ENCODE results near the gene E2F8.

DNA sequence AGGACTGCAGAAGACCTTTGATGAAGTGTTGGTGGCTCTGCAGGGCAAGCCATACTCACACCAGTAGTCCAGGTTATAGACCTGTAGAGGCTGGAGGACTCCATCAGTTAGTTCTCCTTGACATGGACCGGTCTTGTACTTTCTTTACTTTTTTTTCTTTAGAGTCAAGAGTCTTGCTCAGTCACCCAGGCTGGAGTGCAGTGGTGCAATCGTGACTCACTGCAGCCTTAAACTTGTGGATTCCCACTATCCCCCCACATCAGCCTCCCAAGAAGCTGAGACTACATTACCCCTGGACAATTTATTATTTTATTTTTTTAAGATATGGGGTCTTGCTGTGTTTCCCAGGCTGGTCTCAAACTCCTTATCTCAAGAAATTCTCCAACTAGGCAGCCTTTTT, 49.6 kb upstream of the E2F8 start:
- TF ChIP-seq FOXM1 (IDR thresholded peaks at IDR 0.05; ENCODE audit: low read depth, low read length) (no peak), POLR2A (IDR thresholded peaks at IDR 0.05; ENCODE audit: low read depth, low read length) (no peak), CREB1 (IDR thresholded peaks at IDR 0.05; ENCODE audit: low read depth) (no peak), YY1 (IDR thresholded peaks at IDR 0.05; ENCODE audit: low read depth, low read length) (no peak), CEBPB (IDR thresholded peaks at IDR 0.05; ENCODE audit: borderline replicate concordance in 1 of 2, low read depth in 2 of 2, low read length in 2 of 2) (no peak), ZNF274 (IDR thresholded peaks at IDR 0.05; ENCODE audit: insufficient read depth, insufficient read length) (no peak), CBX5 (IDR thresholded peaks at IDR 0.05; ENCODE audit: low read depth) (no peak), RCOR1 (conservative IDR thresholded peaks at IDR 0.05; ENCODE audit: low read depth, low read length) (no peak), ZSCAN29 (IDR thresholded peaks at IDR 0.05) (no peak)
- TF ChIP-seq, protein P1, sequence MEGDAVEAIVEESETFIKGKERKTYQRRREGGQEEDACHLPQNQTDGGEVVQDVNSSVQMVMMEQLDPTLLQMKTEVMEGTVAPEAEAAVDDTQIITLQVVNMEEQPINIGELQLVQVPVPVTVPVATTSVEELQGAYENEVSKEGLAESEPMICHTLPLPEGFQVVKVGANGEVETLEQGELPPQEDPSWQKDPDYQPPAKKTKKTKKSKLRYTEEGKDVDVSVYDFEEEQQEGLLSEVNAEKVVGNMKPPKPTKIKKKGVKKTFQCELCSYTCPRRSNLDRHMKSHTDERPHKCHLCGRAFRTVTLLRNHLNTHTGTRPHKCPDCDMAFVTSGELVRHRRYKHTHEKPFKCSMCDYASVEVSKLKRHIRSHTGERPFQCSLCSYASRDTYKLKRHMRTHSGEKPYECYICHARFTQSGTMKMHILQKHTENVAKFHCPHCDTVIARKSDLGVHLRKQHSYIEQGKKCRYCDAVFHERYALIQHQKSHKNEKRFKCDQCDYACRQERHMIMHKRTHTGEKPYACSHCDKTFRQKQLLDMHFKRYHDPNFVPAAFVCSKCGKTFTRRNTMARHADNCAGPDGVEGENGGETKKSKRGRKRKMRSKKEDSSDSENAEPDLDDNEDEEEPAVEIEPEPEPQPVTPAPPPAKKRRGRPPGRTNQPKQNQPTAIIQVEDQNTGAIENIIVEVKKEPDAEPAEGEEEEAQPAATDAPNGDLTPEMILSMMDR (IDR thresholded peaks at IDR 0.05 in 2 of 3, conservative IDR thresholded peaks at IDR 0.05 in 1 of 3; ENCODE audit: control insufficient read depth in 2 of 3, extremely low read depth in 1 of 3, insufficient read depth in 1 of 3, low read depth in 3 of 3, low read length in 3 of 3) = no peak
